ENCODE results near the gene IQSEC2. TPM values are rescaled to one million over a fixed set of nuclear protein-coding genes. Genes with fewer than 3 reads are reported as not detected.

Gene IQSEC2
- total and polyA plus RNA-seq, 9 of the 15 experiments (the other 6 are each of a cell fraction or from before 2014, with no cell fraction given) = 2.7 to 41.8 (median 20.1) TPM

GRCh38 chrX:53224860-53225797 is 56.3 kb downstream of the IQSEC2 start, which contains the start of gene KDM5C (continued):
- TF ChIP-seq THRB (CRISPR knock-in tag; conservative IDR thresholded peaks at IDR 0.05) (peak; percentile 81), CREBBP (IDR thresholded peaks at IDR 0.05; ENCODE audit: low read depth, low read length) (no peak), EP300 (IDR thresholded peaks at IDR 0.05; ENCODE audit: low read length) (0 out of 2 replicates have a peak, but pooled peaks have one; percentile 26), BHLHE40 (IDR thresholded peaks at IDR 0.05; ENCODE audit: low read length) (peak; percentile 83), CBFA2T3 (IDR thresholded peaks at IDR 0.05) (peak; percentile 5; the same call in 1 of the 2 replicates), TFE3 (CRISPR knock-in tag; IDR thresholded peaks at IDR 0.05) (no peak), MTA3 (IDR thresholded peaks at IDR 0.05; ENCODE audit: borderline replicate concordance) (peak; percentile 95), PHB2 (IDR thresholded peaks at IDR 0.05; ENCODE audit: low read depth) (no peak), PRDM10 (IDR thresholded peaks at IDR 0.05; ENCODE audit: partially characterized antibody) (peak; percentile 8), NFE2L1 (tag; IDR thresholded peaks at IDR 0.05; ENCODE audit: borderline replicate concordance, low read depth) (no peak), GTF2A2 (tag; IDR thresholded peaks at IDR 0.05) (peak; percentile 89), HDAC3 (IDR thresholded peaks at IDR 0.05; ENCODE audit: borderline replicate concordance, partially characterized antibody) (peak; percentile 78), DPF2 (IDR thresholded peaks at IDR 0.05) (peak; percentile 64; the same call in 1 of the 2 replicates), GTF2E2 (tag; IDR thresholded peaks at IDR 0.05) (peak; percentile 94), MYNN (IDR thresholded peaks at IDR 0.05) (no peak), MYNN (CRISPR knock-in tag; IDR thresholded peaks at IDR 0.05) (no peak), GABPB1 (CRISPR knock-in tag; IDR thresholded peaks at IDR 0.05) (peak; percentile 74), TBP (optimal IDR thresholded peaks at IDR 0.05; ENCODE audit: low read depth, low read length) (peak; percentile 94), TRIM24 (IDR thresholded peaks at IDR 0.05) (peak; percentile 10 to 59; a peak in 2 of 4 replicates), MXD1 (CRISPR knock-in tag; IDR thresholded peaks at IDR 0.05; ENCODE audit: borderline replicate concordance, poor library complexity, severe bottlenecking) (peak; percentile 30), ZFX (CRISPR knock-in tag; IDR thresholded peaks at IDR 0.05) (peak; percentile 95), SMARCE1 (IDR thresholded peaks at IDR 0.05) (0 out of 2 replicates have a peak, but pooled peaks have one; percentile 21), CHD2 (IDR thresholded peaks at IDR 0.05; ENCODE audit: low read depth, low read length) (peak; percentile 91)

Measured in K562 (cell line).